ENCODE results near the gene NUP214. TPM values are rescaled to one million over a fixed set of nuclear protein-coding genes. Genes with fewer than 3 reads are reported as not detected.

Gene NUP214
- total and polyA plus RNA-seq, 2 of the 8 experiments (the other 6 are each of a cell fraction or from before 2014, with no cell fraction given), result 28.6 to 50.2 TPM

DNA sequence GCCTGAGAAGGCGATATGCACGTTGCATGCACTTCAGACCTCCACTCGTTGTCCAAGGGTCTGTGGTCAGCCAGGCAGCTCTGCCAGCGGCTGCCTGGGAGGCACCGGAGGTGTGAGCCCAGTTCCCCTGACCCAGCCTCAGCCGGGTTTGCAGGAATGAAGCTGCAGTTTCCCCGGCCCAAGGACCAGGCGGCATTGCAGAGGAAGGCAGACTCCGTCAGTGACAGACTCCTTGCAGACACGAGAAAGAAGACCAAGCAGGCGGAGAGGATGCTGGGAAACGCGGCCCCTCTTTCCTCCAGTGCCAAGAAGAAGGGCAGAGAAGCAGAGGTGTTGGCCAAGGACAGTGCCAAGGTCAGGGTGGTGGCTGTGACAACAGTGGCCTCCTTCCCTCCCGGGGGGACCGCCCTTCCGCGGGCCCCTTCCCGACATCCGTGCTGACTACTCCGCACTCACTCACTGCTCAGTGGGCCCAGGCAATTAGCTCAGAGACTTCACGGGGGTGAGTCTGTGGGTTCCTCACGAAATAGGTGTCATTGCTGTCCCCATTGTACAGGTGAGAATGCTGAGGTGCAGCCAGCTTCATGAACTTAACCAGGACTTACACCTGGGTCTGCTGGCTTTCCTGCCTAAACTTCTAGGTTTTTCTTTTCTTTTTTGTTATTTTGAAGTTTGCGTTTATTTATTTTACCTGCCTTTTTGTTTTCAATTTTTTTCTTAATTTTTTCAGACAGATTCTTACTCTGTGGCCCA lies 39.8 kb upstream of the NUP214 start:
- H4K5ac ChIP-seq (ENCODE audit: insufficient read length, low read depth, low read length), result no peak overlapping the region
- no peak overlapping the region for H3K4me3 ChIP-seq (ENCODE audit: extremely low read depth in 1 of 4, insufficient read depth in 2 of 4, low read depth in 3 of 4, low read length in 4 of 4)
- no peaks in the 10 kb centered on the region; a peak in 1 of 7 replicates for H3K27me3 ChIP-seq (replicated peaks in 1 of 4; ENCODE audit: control insufficient read depth in 3 of 4, extremely low read depth in 1 of 4, insufficient read depth in 3 of 4, low read length in 3 of 4)
- no peak overlapping the region for H2BK15ac ChIP-seq (ENCODE audit: low read length)
- FAIRE-seq (no peak), DNase-seq (ENCODE audit: low read depth in 1 of 2, low spot score in 2 of 2) (no peak)
- no peak overlapping the region for H2AFZ ChIP-seq (ENCODE audit: low read length)
- TF ChIP-seq CBX8 (IDR thresholded peaks at IDR 0.05; ENCODE audit: borderline replicate concordance, low read depth, low read length) (no peak), EP300 (IDR thresholded peaks at IDR 0.05; ENCODE audit: borderline replicate concordance in 1 of 2, low read depth in 2 of 2, low read length in 2 of 2) (no peak), TBP (IDR thresholded peaks at IDR 0.05; ENCODE audit: low read depth, low read length) (no peak), CEBPB (IDR thresholded peaks at IDR 0.05; ENCODE audit: low read depth, low read length) (no peak), ASH2L (IDR thresholded peaks at IDR 0.05; ENCODE audit: low read length) (no peak), SP2 (IDR thresholded peaks at IDR 0.05; ENCODE audit: low read length) (no peak), PHF8 (conservative IDR thresholded peaks at IDR 0.05; ENCODE audit: low read depth, low read length) (no peak), SP4 (IDR thresholded peaks at IDR 0.05; ENCODE audit: low read length) (no peak)
- H2BK20ac ChIP-seq (ENCODE audit: low read length), result no peak overlapping the region
- no peaks in the 10 kb centered on the region for H3K23me2 ChIP-seq (ENCODE audit: low read depth, low read length)
- H3K14ac ChIP-seq (ENCODE audit: insufficient read length), result no peak overlapping the region
- no peak overlapping the region for H3K4ac ChIP-seq (replicated peaks; ENCODE audit: insufficient read length, low read depth, low read length)
- H3K9me3 ChIP-seq (ENCODE audit: insufficient read depth in 2 of 2, low read depth in 1 of 2, low read length in 1 of 2), result no peaks in the 10 kb centered on the region
- H3K4me1 ChIP-seq (replicated peaks in 1 of 4; ENCODE audit: control insufficient read depth in 3 of 4, insufficient read depth in 4 of 4, low read length in 3 of 4), result no peaks in the 10 kb centered on the region
- H3K23ac ChIP-seq (ENCODE audit: insufficient read length), result no peak overlapping the region
- H3K79me2 ChIP-seq (ENCODE audit: control insufficient read depth in 1 of 2, insufficient read depth in 2 of 2, low read length in 2 of 2), result no peaks in the 10 kb centered on the region
- H4K20me1 ChIP-seq (replicated peaks in 1 of 2; ENCODE audit: control insufficient read depth in 1 of 2, insufficient read depth in 2 of 2, low read length in 2 of 2), result no peaks in the 10 kb centered on the region
- no peak overlapping the region for H4K91ac ChIP-seq (replicated peaks; ENCODE audit: insufficient read length, low read length)
- no peak overlapping the region for H3K9ac ChIP-seq (replicated peaks in 1 of 4; ENCODE audit: extremely low read depth in 1 of 4, low read depth in 3 of 4, low read length in 3 of 4)
- H3K4me2 ChIP-seq (ENCODE audit: insufficient read depth in 1 of 2, low read depth in 2 of 2, low read length in 2 of 2), result no peak overlapping the region
- no peaks in the 10 kb centered on the region for H3K79me1 ChIP-seq (ENCODE audit: low read depth, low read length)
- ChIA-PET CTCF (ENCODE audit: partially characterized antibody) (interaction anchor here (0.8 to 1.9 kb wide), 3 partner anchors 10 to 29 kb away, joined by 3 to 8 read pairs (median 3); no protein-coding TSS in a partner anchor), POLR2A (ENCODE audit: partially characterized antibody) (interaction anchor here (0.7 to 2.7 kb wide), 4 partner anchors 11 to 143 kb away, joined by 3 to 10 read pairs (median 4); partner anchors contain the start of gene AIF1L)
- no peak overlapping the region for H2BK5ac ChIP-seq (ENCODE audit: low read depth, low read length)
- H4K8ac ChIP-seq (ENCODE audit: extremely low read depth, insufficient read depth, low read length), result peak overlapping the region; percentile 85; the same call in 1 of the 2 replicates
- no peak overlapping the region for H3K18ac ChIP-seq (ENCODE audit: extremely low read depth, low read length)
- H3K36me3 ChIP-seq (ENCODE audit: control insufficient read depth in 2 of 4, insufficient read depth in 4 of 4, low read length in 3 of 4), result no peaks in the 10 kb centered on the region
- H2BK12ac ChIP-seq (ENCODE audit: low read depth, low read length), result no peak overlapping the region
- no peak overlapping the region for H3K56ac ChIP-seq (replicated peaks; ENCODE audit: insufficient read length, low read depth, low read length)
- no peak overlapping the region for H2BK120ac ChIP-seq (replicated peaks; ENCODE audit: low read depth, low read length)
- H3K27ac ChIP-seq (ENCODE audit: low read depth, low read length), result no peak overlapping the region
- H2AK5ac ChIP-seq (ENCODE audit: low read depth, low read length), result no peak overlapping the region
- 89% methylated on average over 22 of the region's 23 CpGs; no CpG with 5 or more reads in 1 of the 2 experiments for WGBS, 2 experiments (ENCODE audit: extremely low coverage in 1 of 2, insufficient coverage in 1 of 2, insufficient read length in 1 of 2, insufficient replicate concordance in 2 of 2, low coverage in 1 of 2, low lambda C conversion rate in 2 of 2, missing lambda C conversion rate in 1 of 2)

Measured in H1 (cell line).